ENCODE results near the gene COPS3. TPM values are rescaled to one million over a fixed set of nuclear protein-coding genes. Genes with fewer than 3 reads are reported as not detected.
A peak's percentile ranks its signal among the peaks of the same experiment; 100 is the strongest.
"Not testable (repeated sequence)": the region's sequence is repeated elsewhere in the genome, so short reads cannot be mapped to it uniquely, and the experiment has no call there.

COPS3 gene
- total RNA-seq, 6 experiments from 2014 or later = 82.3 to 93.7 (median 86.7) TPM

DNA sequence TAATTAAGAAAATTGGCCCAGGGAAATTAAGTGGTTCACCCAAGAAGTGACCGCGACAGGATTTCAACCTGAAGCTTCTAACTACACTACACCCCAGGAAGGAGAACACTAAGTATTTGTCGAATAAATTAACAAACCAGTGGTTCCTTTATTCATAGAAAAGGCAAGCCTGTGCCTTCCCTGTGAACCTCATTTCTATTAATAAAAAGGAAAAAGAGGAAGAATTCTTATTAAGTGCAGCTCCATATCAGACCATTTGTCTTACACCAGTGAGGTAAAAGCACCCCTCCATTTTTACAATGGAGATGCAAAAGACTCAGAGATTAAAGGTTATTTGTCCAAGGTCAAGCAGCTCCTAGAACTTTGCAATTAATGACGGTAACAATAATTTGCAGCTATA is 1.7 kb downstream of the COPS3 start:
- peaks cover 39% of the 10 kb centered on the region for H3K4me1 Mint-ChIP-seq (ENCODE audit: low read depth)
- H3K9me3 Mint-ChIP-seq = no peaks in the 10 kb centered on the region
- peaks cover 2% of the 10 kb centered on the region; the same call in 1 of the 2 replicates for H3K27me3 Mint-ChIP-seq (ENCODE audit: insufficient read depth)
- peak overlapping the region; percentile 92 for H3K4me3 Mint-ChIP-seq
- H3K27ac Mint-ChIP-seq = peak overlapping the region; percentile 96
- H3K36me3 Mint-ChIP-seq (ENCODE audit: low read depth) = peaks cover 10% of the 10 kb centered on the region; the same call in 1 of the 2 replicates
- TF ChIP-seq, protein P1, sequence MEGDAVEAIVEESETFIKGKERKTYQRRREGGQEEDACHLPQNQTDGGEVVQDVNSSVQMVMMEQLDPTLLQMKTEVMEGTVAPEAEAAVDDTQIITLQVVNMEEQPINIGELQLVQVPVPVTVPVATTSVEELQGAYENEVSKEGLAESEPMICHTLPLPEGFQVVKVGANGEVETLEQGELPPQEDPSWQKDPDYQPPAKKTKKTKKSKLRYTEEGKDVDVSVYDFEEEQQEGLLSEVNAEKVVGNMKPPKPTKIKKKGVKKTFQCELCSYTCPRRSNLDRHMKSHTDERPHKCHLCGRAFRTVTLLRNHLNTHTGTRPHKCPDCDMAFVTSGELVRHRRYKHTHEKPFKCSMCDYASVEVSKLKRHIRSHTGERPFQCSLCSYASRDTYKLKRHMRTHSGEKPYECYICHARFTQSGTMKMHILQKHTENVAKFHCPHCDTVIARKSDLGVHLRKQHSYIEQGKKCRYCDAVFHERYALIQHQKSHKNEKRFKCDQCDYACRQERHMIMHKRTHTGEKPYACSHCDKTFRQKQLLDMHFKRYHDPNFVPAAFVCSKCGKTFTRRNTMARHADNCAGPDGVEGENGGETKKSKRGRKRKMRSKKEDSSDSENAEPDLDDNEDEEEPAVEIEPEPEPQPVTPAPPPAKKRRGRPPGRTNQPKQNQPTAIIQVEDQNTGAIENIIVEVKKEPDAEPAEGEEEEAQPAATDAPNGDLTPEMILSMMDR (IDR thresholded peaks at IDR 0.05) = no peak
- DNase-seq = no peak

DNA sequence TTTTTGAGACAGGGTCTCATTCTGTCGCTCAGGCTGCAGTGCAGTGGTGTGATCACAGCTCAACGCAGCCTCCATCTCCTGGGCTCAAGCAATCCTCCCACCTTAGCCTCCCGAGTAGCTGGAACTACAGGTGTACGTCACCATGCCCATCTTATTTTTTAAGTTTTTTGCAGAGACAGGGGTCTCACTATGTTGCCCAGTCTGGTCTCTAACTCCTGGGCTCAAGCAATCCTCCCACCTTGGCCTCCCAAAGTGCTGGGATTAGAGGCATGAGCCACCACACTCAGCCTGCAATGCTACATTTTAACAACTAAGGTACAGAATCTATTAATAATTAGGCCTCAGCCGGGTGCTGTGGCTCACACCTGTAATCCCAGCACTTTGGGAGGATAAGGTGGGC is 3.6 kb downstream of the COPS3 start:
- not testable (repeated sequence) for H3K9me3 Mint-ChIP-seq; H3K4me3 Mint-ChIP-seq; DNase-seq; H3K27me3 Mint-ChIP-seq (ENCODE audit: insufficient read depth); H3K27ac Mint-ChIP-seq
- Mint-ChIP-seq H3K36me3 (ENCODE audit: low read depth) (peaks cover 13% of the 10 kb centered on the region; the same call in 1 of the 2 replicates), H3K4me1 (ENCODE audit: low read depth) (peaks cover 38% of the 10 kb centered on the region)

DNA sequence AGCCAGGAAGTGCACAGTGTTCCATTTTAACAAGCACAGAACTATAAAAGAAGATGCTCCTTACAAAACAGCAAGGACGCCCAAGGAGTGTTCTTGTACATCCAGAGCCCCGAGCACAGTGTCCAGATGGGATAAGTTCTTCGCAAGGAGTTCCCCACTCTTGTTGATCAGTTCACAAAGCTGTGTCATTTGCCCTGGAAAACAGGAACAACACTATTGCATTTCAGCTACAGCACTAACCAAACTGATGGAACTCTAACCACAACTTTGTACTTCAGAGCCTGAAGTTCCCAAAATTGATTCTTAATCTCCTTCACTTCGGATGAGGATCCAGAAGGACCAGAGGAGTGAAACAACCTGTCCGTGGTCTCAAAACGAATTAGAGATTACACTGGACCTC is 5.1 kb downstream of the COPS3 start:
- Mint-ChIP-seq H3K36me3 (ENCODE audit: low read depth) (peaks cover 14% of the 10 kb centered on the region; the same call in 1 of the 2 replicates), H3K27ac (0 out of 2 replicates have a peak overlapping the region, but pooled peaks have one; percentile 16), H3K9me3 (no peaks in the 10 kb centered on the region), H3K4me1 (ENCODE audit: low read depth) (peaks cover 24% of the 10 kb centered on the region), H3K27me3 (ENCODE audit: insufficient read depth) (no peaks in the 10 kb centered on the region; the same call in 1 of the 2 replicates), H3K4me3 (no peak overlapping the region)
- no peak for DNase-seq
- TF ChIP-seq, protein P1 (IDR thresholded peaks at IDR 0.05) = no peak

DNA sequence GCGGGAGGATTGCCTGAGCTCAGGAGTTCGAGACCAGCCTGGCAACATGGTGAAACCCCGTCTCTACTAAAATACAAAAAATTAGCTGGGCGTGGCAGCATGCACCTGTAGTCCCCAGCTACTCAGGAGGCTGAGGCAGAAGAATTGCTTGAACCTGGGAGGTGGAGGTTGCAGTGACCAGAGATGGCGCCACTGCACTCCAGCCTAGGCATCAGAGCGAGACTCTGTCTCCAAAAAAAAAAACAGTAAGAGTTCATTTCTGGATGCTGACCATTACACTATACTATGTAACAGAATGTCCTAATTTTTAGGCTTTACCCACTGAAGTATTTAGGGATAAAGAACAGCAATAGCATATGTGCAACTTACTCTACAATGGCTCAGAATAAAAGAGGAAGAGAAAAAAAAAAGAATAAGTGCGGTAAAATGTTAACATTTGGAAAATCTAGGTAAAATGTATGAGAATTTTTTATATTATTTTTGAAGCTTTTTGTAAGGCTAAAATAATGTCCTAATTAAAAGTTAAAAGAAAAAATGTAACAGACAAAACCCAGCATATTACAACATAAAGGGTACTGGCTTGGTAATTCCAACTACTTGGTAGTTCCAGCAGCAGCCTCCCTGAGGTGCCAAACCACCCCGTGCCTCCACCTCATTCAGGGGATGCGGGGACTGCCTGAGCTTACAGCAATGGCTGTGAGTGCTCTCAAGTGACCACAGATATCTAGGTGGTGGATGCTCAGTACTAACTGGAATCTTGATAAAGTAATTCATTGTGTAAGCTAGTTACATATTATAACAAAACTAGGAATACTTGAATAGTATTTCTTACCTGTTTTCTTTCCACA is 10.9 kb downstream of the COPS3 start:
- Mint-ChIP-seq H3K9me3 (no peaks in the 10 kb centered on the region), H3K36me3 (ENCODE audit: low read depth) (peaks cover 22% of the 10 kb centered on the region; the same call in 1 of the 2 replicates), H3K4me3 (no peak overlapping the region), H3K4me1 (ENCODE audit: low read depth) (no peaks in the 10 kb centered on the region), H3K27ac (no peak overlapping the region), H3K27me3 (ENCODE audit: insufficient read depth) (no peaks in the 10 kb centered on the region)
- TF ChIP-seq, protein P1 (IDR thresholded peaks at IDR 0.05) = peak; percentile 55
- DNase-seq = no peak

DNA sequence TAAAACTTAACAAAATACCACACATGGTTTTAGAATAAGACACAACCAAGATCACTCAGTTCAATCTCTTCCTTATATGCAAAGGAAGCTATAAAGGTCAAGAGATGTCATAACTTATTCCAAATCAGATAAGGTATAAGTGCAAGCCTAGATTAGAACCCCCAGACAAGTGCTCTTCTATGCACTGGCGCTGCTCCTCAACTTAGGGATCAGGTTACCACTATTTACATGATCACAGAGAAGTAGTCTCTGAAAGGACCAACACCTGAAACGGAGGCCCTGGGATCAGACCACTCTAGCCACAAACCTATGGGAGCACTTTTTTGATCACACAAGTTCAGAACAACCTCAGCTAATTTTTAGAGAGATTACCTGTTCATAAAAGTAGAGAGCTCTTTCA is 16.6 kb downstream of the COPS3 start:
- Mint-ChIP-seq H3K36me3 (ENCODE audit: low read depth) (peaks cover 24% of the 10 kb centered on the region), H3K27me3 (ENCODE audit: insufficient read depth) (no peaks in the 10 kb centered on the region), H3K4me1 (ENCODE audit: low read depth) (no peaks in the 10 kb centered on the region), H3K4me3 (no peak overlapping the region), H3K9me3 (no peaks in the 10 kb centered on the region), H3K27ac (no peak overlapping the region)
- DNase-seq = no peak
- TF ChIP-seq, protein P1 (IDR thresholded peaks at IDR 0.05) = no peak

DNA sequence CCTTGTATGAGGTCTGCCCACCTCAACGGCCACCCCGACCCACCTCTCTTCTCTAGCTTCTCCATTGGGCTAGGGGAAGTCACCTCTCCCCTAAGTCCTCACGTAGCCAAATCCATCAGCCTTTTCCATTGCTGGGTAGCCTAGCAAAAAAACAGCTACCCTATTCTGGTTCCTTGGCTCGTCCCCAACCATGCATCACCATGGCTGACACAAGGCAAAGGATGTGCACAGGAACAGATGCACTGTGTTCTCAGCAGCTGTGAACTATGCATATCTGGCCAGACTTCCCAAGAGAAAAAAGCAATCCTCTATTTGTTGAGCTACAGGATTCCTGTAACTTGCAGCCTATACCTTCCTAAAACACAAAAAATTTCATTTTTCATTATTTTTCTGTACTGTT is 22.0 kb downstream of the COPS3 start:
- peaks cover 27% of the 10 kb centered on the region for H3K36me3 Mint-ChIP-seq (ENCODE audit: low read depth)
- no peak for DNase-seq
- H3K4me3 Mint-ChIP-seq = no peak overlapping the region
- H3K4me1 Mint-ChIP-seq (ENCODE audit: low read depth) = no peaks in the 10 kb centered on the region
- H3K27ac Mint-ChIP-seq = no peak overlapping the region
- H3K27me3 Mint-ChIP-seq (ENCODE audit: insufficient read depth) = no peaks in the 10 kb centered on the region
- no peaks in the 10 kb centered on the region for H3K9me3 Mint-ChIP-seq
- TF ChIP-seq, protein P1 (IDR thresholded peaks at IDR 0.05) = no peak
